HepG2 (cell line): ENCODE results near the gene LSS.

ENCODE experiments used
- CBX5 ChIP-seq: sonication (generic); formaldehyde crosslinking; IDR thresholded peaks from 2 replicates; pipeline ENCODE4 v1.4.0; 2020; ENCODE audit warnings: missing genetic modification reagents, borderline replicate concordance
- CTCF ChIP-seq: sonication (generic); formaldehyde crosslinking; IDR thresholded peaks from 2 replicates; pipeline ENCODE4 v1.5.0; 2020; ENCODE audit warnings: mild to moderate bottlenecking, missing genetic modification reagents, moderate library complexity
- ERF ChIP-seq: IDR thresholded peaks from 2 replicates; pipeline ENCODE4 v1.6.1; 2018; ENCODE audit warnings: missing biosample characterization, missing genetic modification reagents
- PLRG1 ChIP-seq: fragments of 450-650 bp; conservative IDR thresholded peaks from 2 replicates; pipeline ENCODE4 v1.6.1; 2016
- ZBTB40 ChIP-seq, 2 experiments: fragments of 450-650 bp in 1 of 2; sonication (generic) in 1 of 2; formaldehyde crosslinking in 1 of 2; IDR thresholded peaks; 2 replicates each; pipeline versions ENCODE4 v1.6.1 to v1.8.0; 2016 to 2022; ENCODE audit warnings: antibody characterized with exemption in 1 of 2, mild to moderate bottlenecking in 1 of 2, missing genetic modification reagents in 1 of 2
- ZNF274 ChIP-seq: sonication (generic); formaldehyde crosslinking; IDR thresholded peaks from 2 replicates; pipeline ENCODE4 v1.5.1; 2020; ENCODE audit warnings: mild to moderate bottlenecking, missing genetic modification reagents
- ZNF331 ChIP-seq: sonication (generic); formaldehyde crosslinking; IDR thresholded peaks from 2 replicates; pipeline ENCODE4 v1.4.0; 2020; ENCODE audit warnings: missing genetic modification reagents
- ZSCAN30 ChIP-seq: sonication (generic); formaldehyde crosslinking; IDR thresholded peaks from 2 replicates; pipeline ENCODE4 v1.5.0; 2020; ENCODE audit warnings: mild to moderate bottlenecking, missing genetic modification reagents

DNA sequence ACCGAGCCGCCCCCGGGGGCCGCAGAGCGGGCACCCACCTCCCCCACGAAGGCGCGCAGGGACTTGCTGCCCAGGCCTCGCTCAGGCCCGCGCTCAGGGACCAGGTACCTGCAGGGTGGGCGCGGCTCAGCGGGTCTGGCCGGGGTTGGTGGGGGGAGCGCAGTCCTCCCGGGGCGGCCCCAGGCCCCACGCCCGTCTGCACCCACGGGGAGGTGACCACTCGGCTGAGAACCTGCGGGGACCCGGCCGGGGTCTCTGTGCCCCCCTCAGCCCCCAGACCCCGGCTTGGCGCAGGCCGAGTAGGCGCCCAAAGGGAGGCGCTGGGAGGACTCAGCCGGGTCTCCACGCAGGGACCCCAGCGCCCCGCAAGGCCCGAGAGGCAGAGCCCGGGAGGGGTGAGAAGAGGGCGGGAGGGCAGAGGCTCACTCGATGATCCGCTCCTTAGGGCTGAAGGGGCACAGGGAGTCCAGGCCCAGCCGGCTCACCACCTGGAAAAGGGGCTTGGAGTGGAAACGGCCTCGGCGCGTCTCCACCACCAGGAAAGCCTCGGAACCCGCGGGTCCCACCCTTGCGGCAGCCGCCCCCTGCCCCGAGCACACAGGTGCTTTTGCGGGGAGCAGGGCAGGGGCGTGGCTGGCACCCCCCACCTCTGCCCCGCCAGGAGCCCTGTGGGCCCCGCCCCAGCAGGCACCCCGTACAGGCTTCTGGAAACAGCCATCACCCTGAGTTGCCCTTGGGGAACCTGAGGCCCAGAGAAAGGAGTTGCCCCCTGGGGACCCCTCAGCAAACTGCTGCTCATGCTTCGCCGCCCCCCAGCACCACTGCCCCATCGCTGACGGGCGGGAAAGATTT is 82.5 kb downstream of the LSS start:
- TF ChIP-seq ZSCAN30 (CRISPR knock-in tag) (no peak), CTCF (CRISPR knock-in tag) (no peak), ZNF331 (CRISPR knock-in tag) (no peak), CBX5 (CRISPR knock-in tag) (no peak), PLRG1 (no peak), ZBTB40 (IDR thresholded peaks at IDR 0.05) (no peak), ZBTB40 (CRISPR knock-in tag; IDR thresholded peaks at IDR 0.05) (no peak), ERF (CRISPR knock-in tag) (no peak), ZNF274 (CRISPR knock-in tag) (no peak)
